B cell (primary cell): ENCODE measurements around the gene ARHGEF4. TPM values are rescaled to one million over a fixed set of nuclear protein-coding genes. Genes with fewer than 3 reads are reported as not detected.

Source experiments
- ATAC-seq: fragments of 200-7000 bp; cut with Tn5 transposase; one replicate; pipeline ENCODE4 v1.10.0; 2021; ENCODE audit warnings: low read depth, mild to moderate bottlenecking, moderate number of reproducible peaks, moderate library complexity
- CTCF ChIA-PET: fragments of 350-600 bp; sonication (Branson Sonifier 250); formaldehyde crosslinking; loops from one replicate; lab custom pipeline; 2021; ENCODE audit warnings: antibody characterized with exemption, inconsistent platforms; lab: Charles Lee
- POLR2A ChIA-PET: fragments of 350-600 bp; sonication (Branson Sonifier 250); formaldehyde crosslinking; loops from one replicate; lab custom pipeline; 2021; ENCODE audit warnings: antibody characterized with exemption; lab: Charles Lee
- DNase-seq: peaks from one replicate; pipeline ENCODE4 v3.0.0; 2013
- H2AFZ ChIP-seq: 2 replicates; pipeline ENCODE4 v1.6.1; 2012; ENCODE audit warnings: mild to moderate bottlenecking, low read depth, low read length; ENCODE audit not compliant: insufficient read depth, poor library complexity, severe bottlenecking
- H3K27ac ChIP-seq, 2 donors: 1 replicate in 1 of 2; 2 replicates in 1 of 2; pipeline ENCODE4 v1.5.1; 2012 to 2013; ENCODE audit warnings: low read length in 2 of 2, mild to moderate bottlenecking in 2 of 2, moderate library complexity in 1 of 2
- H3K27me3 ChIP-seq, 4 experiments: fragments of 200-600 bp in 1 of 4; sonication (generic) in 1 of 4; replicated peaks in 1 of 4; 1 replicate in 2 of 4; 2 replicates in 2 of 4; pipeline versions ENCODE4 v1.6.1 to v1.7.0; 2013 to 2016; ENCODE audit warnings: low read length in 3 of 4, mild to moderate bottlenecking in 2 of 4, mixed read lengths in 1 of 4, moderate library complexity in 1 of 4; ENCODE audit not compliant: insufficient read depth in 4 of 4, control insufficient read depth in 3 of 4; ENCODE audit errors: control extremely low read depth in 1 of 4
- H3K36me3 ChIP-seq, 2 experiments: replicated peaks in 1 of 2; 1 replicate in 1 of 2; 2 replicates in 1 of 2; pipeline versions ENCODE4 v1.6.1 to v1.7.1; 2013; ENCODE audit warnings: low read length in 1 of 2; ENCODE audit not compliant: insufficient read depth in 2 of 2, control insufficient read depth in 1 of 2; ENCODE audit errors: control extremely low read depth in 1 of 2, extremely low read depth in 1 of 2
- H3K4me1 ChIP-seq, 2 donors: fragments of 200-600 bp in 1 of 2; sonication (generic) in 1 of 2; 1 replicate in 1 of 2; 2 replicates in 1 of 2; pipeline versions ENCODE4 v1.5.1 to v1.6.1; 2013 to 2017; ENCODE audit warnings: low read length in 2 of 2; ENCODE audit not compliant: control insufficient read depth in 2 of 2, insufficient read depth in 2 of 2
- H3K4me2 ChIP-seq: replicated peaks from 2 replicates; pipeline ENCODE3; 2012; ENCODE audit warnings: mild to moderate bottlenecking, low read depth, low read length; ENCODE audit not compliant: poor library complexity, severe bottlenecking
- H3K4me3 ChIP-seq, 5 experiments: fragments of 200-600 bp in 1 of 5; sonication (generic) in 1 of 5; 1 replicate in 3 of 5; 2 replicates in 2 of 5; pipeline versions ENCODE4 v1.5.1 to v1.7.0; 2011 to 2016; ENCODE audit warnings: low read length in 4 of 5, mild to moderate bottlenecking in 4 of 5, low read depth in 2 of 5, control low read depth in 1 of 5, moderate library complexity in 1 of 5; ENCODE audit not compliant: insufficient read depth in 1 of 5; ENCODE audit errors: control extremely low read depth in 1 of 5, extremely low read depth in 1 of 5
- H3K79me2 ChIP-seq: fragments of 200-600 bp; sonication (generic); one replicate; pipeline ENCODE4 v1.6.0; 2016; ENCODE audit warnings: low read length; ENCODE audit not compliant: control insufficient read depth, insufficient read depth
- H3K9ac ChIP-seq: fragments of 200-600 bp; sonication (generic); 2 replicates; pipeline ENCODE4 v1.6.1; 2017; ENCODE audit warnings: mild to moderate bottlenecking, low read length, moderate library complexity
- H3K9me3 ChIP-seq, 3 donors: one replicate each; pipeline versions ENCODE4 v1.6.1 to v1.7.1; 2013; ENCODE audit warnings: low read length in 2 of 3; ENCODE audit not compliant: control insufficient read depth in 2 of 3, insufficient read depth in 1 of 3; ENCODE audit errors: control extremely low read depth in 1 of 3
- H4K20me1 ChIP-seq: 2 replicates; pipeline ENCODE4 v1.6.0; 2012; ENCODE audit warnings: mild to moderate bottlenecking, low read length; ENCODE audit not compliant: insufficient read depth, control insufficient read depth, poor library complexity, severe bottlenecking
- H3K27ac Mint-ChIP-seq: one replicate; pipeline ENCODE4 v1.8.0; 2021; ENCODE audit warnings: mixed read lengths
- H3K27me3 Mint-ChIP-seq: one replicate; pipeline ENCODE4 v1.8.0; 2021; ENCODE audit warnings: mixed read lengths
- H3K4me1 Mint-ChIP-seq: one replicate; pipeline ENCODE4 v1.8.0; 2021; ENCODE audit warnings: mixed read lengths
- H3K4me3 Mint-ChIP-seq: one replicate; pipeline ENCODE4 v1.8.0; 2021; ENCODE audit warnings: mixed read lengths
- H3K9me3 Mint-ChIP-seq: one replicate; pipeline ENCODE4 v1.8.0; 2022; ENCODE audit warnings: mixed read lengths; ENCODE audit not compliant: insufficient read depth
- EZH2 ChIP-seq: IDR thresholded peaks from 2 replicates; pipeline ENCODE4 v1.6.1; 2012; ENCODE audit warnings: borderline replicate concordance, low read depth, mild to moderate bottlenecking, moderate library complexity, low read length; ENCODE audit not compliant: insufficient read depth, poor library complexity, severe bottlenecking
- WGBS: methylation state at CpG from one replicate; pipeline ENCODE4 v1.1.5; 2013; ENCODE audit warnings: missing lambda C conversion rate; ENCODE audit not compliant: insufficient coverage; 5-methylcytosine and 5-hydroxymethylcytosine counted together
- intact Hi-C: fragments of 100-400 bp; cut with micrococcal nuclease; formaldehyde crosslinking; loops from one replicate; pipeline ENCODE4 v1.10.0; 2022
- polyA plus RNA-seq: library from polyadenylated mRNA; depleted of rRNA; stranded (reverse); fragments of >200 nt; gene quantifications from 2 replicates; pipeline ENCODE4 v1.2.3, GENCODE V29; 2012
- total RNA-seq, 2 donors: library from RNA; stranded (reverse); fragments of 120-200 nt in 1 of 2; gene quantifications; 1 replicate in 1 of 2; 2 replicates in 1 of 2; pipeline versions ENCODE4 v1.2.3 to v1.2.4, GENCODE V29; 2013 to 2022
- TF ChIP-seq, protein P1 (sequence below): fragments of 200-600 bp; IDR thresholded peaks from one replicate; pipeline ENCODE4 v1.8.0; 2022; ENCODE audit warnings: antibody characterized with exemption, mild to moderate bottlenecking

The ARHGEF4 gene
- total and polyA plus RNA-seq, 2 donors (not counting 1 experiment from before 2014, with no cell fraction given): 2.1 TPM; not detected in 1

GRCh38 chr2:130807659-130808385 is 28.9 kb upstream of the ARHGEF4 start:
- Histone ChIP-seq H3K27ac (no peak overlapping the region), H3K9ac (no peak overlapping the region), H3K9me3 (peaks cover 0 to 8% (median 0%) of the 10 kb centered on the region in 3 donors), H2AFZ (no peak overlapping the region), H3K36me3 (no peaks in the 10 kb centered on the region), H3K27me3 (peaks cover 0 to 7% (median 0%) of the 10 kb centered on the region in 4 experiments), H3K79me2 (no peaks in the 10 kb centered on the region), H4K20me1 (no peaks in the 10 kb centered on the region), H3K4me1 (no peaks in the 10 kb centered on the region), H3K4me3 (no peak overlapping the region), H3K4me2 (no peak overlapping the region)
- ChIA-PET CTCF (no interaction called here), POLR2A (no interaction called here)
- no peak for TF ChIP-seq EZH2
- TF ChIP-seq, protein P1, sequence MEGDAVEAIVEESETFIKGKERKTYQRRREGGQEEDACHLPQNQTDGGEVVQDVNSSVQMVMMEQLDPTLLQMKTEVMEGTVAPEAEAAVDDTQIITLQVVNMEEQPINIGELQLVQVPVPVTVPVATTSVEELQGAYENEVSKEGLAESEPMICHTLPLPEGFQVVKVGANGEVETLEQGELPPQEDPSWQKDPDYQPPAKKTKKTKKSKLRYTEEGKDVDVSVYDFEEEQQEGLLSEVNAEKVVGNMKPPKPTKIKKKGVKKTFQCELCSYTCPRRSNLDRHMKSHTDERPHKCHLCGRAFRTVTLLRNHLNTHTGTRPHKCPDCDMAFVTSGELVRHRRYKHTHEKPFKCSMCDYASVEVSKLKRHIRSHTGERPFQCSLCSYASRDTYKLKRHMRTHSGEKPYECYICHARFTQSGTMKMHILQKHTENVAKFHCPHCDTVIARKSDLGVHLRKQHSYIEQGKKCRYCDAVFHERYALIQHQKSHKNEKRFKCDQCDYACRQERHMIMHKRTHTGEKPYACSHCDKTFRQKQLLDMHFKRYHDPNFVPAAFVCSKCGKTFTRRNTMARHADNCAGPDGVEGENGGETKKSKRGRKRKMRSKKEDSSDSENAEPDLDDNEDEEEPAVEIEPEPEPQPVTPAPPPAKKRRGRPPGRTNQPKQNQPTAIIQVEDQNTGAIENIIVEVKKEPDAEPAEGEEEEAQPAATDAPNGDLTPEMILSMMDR: no peak
- Mint-ChIP-seq H3K4me3 (no peak overlapping the region), H3K4me1 (peaks cover 18% of the 10 kb centered on the region), H3K27me3 (peaks cover 14% of the 10 kb centered on the region), H3K9me3 (no peaks in the 10 kb centered on the region), H3K27ac (no peak overlapping the region)
- 58% methylated on average over 7 of the region's 14 CpGs for WGBS
- intact Hi-C loops: no loop called here
- DNase-seq (no peak), ATAC-seq (no peak)

GRCh38 chr2:130808482-130809268 is 28.0 kb upstream of the ARHGEF4 start:
- DNase-seq (no peak), ATAC-seq (no peak)
- H3K9ac ChIP-seq: no peak overlapping the region
- no peak overlapping the region for H3K4me2 ChIP-seq
- H4K20me1 ChIP-seq: no peaks in the 10 kb centered on the region
- no peaks in the 10 kb centered on the region for H3K4me1 ChIP-seq
- WGBS: 67% methylated on average over 8 of the region's 12 CpGs
- H3K27me3 ChIP-seq: peaks cover 0 to 7% (median 0%) of the 10 kb centered on the region in 4 experiments
- Mint-ChIP-seq H3K4me1 (peaks cover 18% of the 10 kb centered on the region), H3K27ac (no peak overlapping the region), H3K27me3 (peaks cover 14% of the 10 kb centered on the region), H3K4me3 (no peak overlapping the region), H3K9me3 (no peaks in the 10 kb centered on the region)
- intact Hi-C loops: no loop called here
- ChIA-PET POLR2A (no interaction called here), CTCF (no interaction called here)
- no peak for TF ChIP-seq EZH2
- TF ChIP-seq, protein P1: no peak
- H3K9me3 ChIP-seq: peaks cover 0 to 8% (median 0%) of the 10 kb centered on the region in 3 donors
- H3K4me3 ChIP-seq: no peak overlapping the region
- H3K27ac ChIP-seq: no peak overlapping the region
- H2AFZ ChIP-seq: no peak overlapping the region
- no peaks in the 10 kb centered on the region for H3K36me3 ChIP-seq
- no peaks in the 10 kb centered on the region for H3K79me2 ChIP-seq
